Left kidney (tissue), 2 donors: ENCODE results near the gene CEP170. TPM values are rescaled to one million over a fixed set of nuclear protein-coding genes. Genes with fewer than 3 reads are reported as not detected.
A peak's percentile ranks its signal among the peaks of the same experiment; 100 is the strongest.
"Not testable (repeated sequence)": the region's sequence is repeated elsewhere in the genome, so short reads cannot be mapped to it uniquely, and the experiment has no call there.

ENCODE experiments used
- DNase-seq: peaks from one replicate; pipeline ENCODE4 v3.0.0-alpha.2; 2013
- polyA plus RNA-seq: library from polyadenylated mRNA; unstranded; fragments of 120-200 nt; gene quantifications from one replicate; pipeline ENCODE4 v1.2.1, GENCODE V29; 2013; ENCODE audit not compliant: insufficient read length

The CEP170 gene
- polyA plus RNA-seq, 1 donor: 68.0 TPM

GRCh38 chr1:243177792-243178191, 77.3 kb downstream of the CEP170 start:
- DNase-seq: not testable (repeated sequence)

- not testable (repeated sequence) for DNase-seq
These were observed 81.2 kb downstream of the CEP170 start for GRCh38 chr1:243173758-243174369.

GRCh38 chr1:243164911-243165310, 90.2 kb downstream of the CEP170 start:
- DNase-seq: not testable (repeated sequence)

GRCh38 chr1:243150906-243151305, 104.2 kb downstream of the CEP170 start:
- DNase-seq: not testable (repeated sequence)

- DNase-seq: not testable (repeated sequence)
These were observed 106.0 kb downstream of the CEP170 start for GRCh38 chr1:243149120-243149519.

- not testable (repeated sequence) for DNase-seq
These were observed 107.7 kb downstream of the CEP170 start for GRCh38 chr1:243147351-243147750.

GRCh38 chr1:243140498-243140897, 114.6 kb downstream of the CEP170 start:
- DNase-seq: not testable (repeated sequence)

- DNase-seq: peak; percentile 3
These were observed 132.1 kb downstream of the CEP170 start for GRCh38 chr1:243122876-243123409.

- DNase-seq: not testable (repeated sequence)
These were observed 133.1 kb downstream of the CEP170 start for GRCh38 chr1:243121939-243122338.

GRCh38 chr1:243118601-243119322, 136.3 kb downstream of the CEP170 start:
- not testable (repeated sequence) for DNase-seq

GRCh38 chr1:243116187-243116586, 138.9 kb downstream of the CEP170 start:
- DNase-seq: not testable (repeated sequence)

GRCh38 chr1:243114769-243115168, 140.3 kb downstream of the CEP170 start:
- not testable (repeated sequence) for DNase-seq

GRCh38 chr1:243114059-243114713, 140.9 kb downstream of the CEP170 start:
- not testable (repeated sequence) for DNase-seq

GRCh38 chr1:243107171-243107570, 147.9 kb downstream of the CEP170 start:
- not testable (repeated sequence) for DNase-seq

GRCh38 chr1:243105652-243106332, 149.3 kb downstream of the CEP170 start:
- not testable (repeated sequence) for DNase-seq

- not testable (repeated sequence) for DNase-seq
These were observed 150.0 kb downstream of the CEP170 start for GRCh38 chr1:243105104-243105503.

- DNase-seq: not testable (repeated sequence)
These were observed 150.6 kb downstream of the CEP170 start for GRCh38 chr1:243104452-243104851.

- DNase-seq: peak; percentile 15
These were observed 153.5 kb downstream of the CEP170 start for GRCh38 chr1:243101551-243102050.

- not testable (repeated sequence) for DNase-seq
These were observed 167.7 kb downstream of the CEP170 start for GRCh38 chr1:243087368-243087767.
